ENCODE measurements around the gene RPRD1B.

DNA sequence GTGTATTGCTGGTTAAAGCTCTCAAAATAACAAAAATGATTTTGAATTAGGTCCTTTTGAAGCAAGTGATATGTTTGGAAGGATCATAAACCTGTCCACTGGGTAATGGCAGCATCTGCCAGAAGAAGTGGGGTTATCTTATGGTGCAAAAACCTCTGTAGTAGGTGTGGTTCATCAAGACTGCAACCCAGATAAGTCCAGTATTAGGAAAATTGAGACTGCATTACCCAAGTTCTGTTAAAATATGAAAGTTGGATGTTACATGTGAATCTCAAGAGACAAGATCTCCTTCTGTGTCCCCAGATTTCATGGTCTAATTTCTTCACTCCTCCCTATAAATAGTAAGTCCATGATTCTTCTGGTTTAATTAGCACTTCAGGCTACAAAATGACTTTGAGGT is 59.4 kb downstream of the RPRD1B start:
- TF ChIP-seq, protein P1, sequence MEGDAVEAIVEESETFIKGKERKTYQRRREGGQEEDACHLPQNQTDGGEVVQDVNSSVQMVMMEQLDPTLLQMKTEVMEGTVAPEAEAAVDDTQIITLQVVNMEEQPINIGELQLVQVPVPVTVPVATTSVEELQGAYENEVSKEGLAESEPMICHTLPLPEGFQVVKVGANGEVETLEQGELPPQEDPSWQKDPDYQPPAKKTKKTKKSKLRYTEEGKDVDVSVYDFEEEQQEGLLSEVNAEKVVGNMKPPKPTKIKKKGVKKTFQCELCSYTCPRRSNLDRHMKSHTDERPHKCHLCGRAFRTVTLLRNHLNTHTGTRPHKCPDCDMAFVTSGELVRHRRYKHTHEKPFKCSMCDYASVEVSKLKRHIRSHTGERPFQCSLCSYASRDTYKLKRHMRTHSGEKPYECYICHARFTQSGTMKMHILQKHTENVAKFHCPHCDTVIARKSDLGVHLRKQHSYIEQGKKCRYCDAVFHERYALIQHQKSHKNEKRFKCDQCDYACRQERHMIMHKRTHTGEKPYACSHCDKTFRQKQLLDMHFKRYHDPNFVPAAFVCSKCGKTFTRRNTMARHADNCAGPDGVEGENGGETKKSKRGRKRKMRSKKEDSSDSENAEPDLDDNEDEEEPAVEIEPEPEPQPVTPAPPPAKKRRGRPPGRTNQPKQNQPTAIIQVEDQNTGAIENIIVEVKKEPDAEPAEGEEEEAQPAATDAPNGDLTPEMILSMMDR (IDR thresholded peaks at IDR 0.05): no peak
- TF ChIP-seq POLR2A (IDR thresholded peaks at IDR 0.05): no peak

Measured in esophagus squamous epithelium (tissue), 4 donors.